ENCODE results near the gene RNLS. TPM values are rescaled to one million over a fixed set of nuclear protein-coding genes. Genes with fewer than 3 reads are reported as not detected.
"Not testable (repeated sequence)": the region's sequence is repeated elsewhere in the genome, so short reads cannot be mapped to it uniquely, and the experiment has no call there.

The RNLS gene
- total RNA-seq, 1 experiment from 2014 or later: not detected

DNA sequence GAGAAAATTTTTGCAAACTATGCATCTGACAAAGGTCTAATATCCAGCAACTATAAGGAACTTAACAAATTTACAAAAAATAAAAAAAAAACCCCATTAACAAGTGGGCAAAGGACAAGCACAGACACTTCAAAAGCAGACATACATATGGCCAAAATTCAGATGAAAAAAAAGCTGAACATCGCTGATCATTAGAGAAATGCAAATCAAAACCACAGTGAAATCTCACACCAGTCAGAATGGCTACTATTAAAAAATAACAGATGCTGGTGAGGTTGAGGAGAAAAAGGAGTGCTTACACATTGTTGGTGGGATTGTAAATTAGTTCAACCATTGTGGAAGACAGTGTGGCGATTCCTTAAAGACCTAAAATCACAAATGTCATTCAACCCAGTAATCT is 274.8 kb downstream of the RNLS start:
- ATAC-seq; intact Hi-C loops (cut with micrococcal nuclease); BruUV-seq (replicated peaks); H3K27ac ChIP-seq (ENCODE audit: low read depth, low read length); H3K9me3 ChIP-seq (ENCODE audit: control insufficient read depth in 1 of 2, insufficient read depth in 1 of 2, low read depth in 1 of 2, low read length in 2 of 2); H2AFZ ChIP-seq (ENCODE audit: low read depth, low read length, poor library complexity, severe bottlenecking); DNase-seq (ENCODE audit: low read depth, low spot score); H3K79me2 ChIP-seq (ENCODE audit: insufficient read depth, low read length); H3K4me1 ChIP-seq (ENCODE audit: control insufficient read depth in 1 of 2, insufficient read depth in 2 of 2, low read length in 2 of 2); H3K27me3 ChIP-seq (ENCODE audit: insufficient read depth, low read length); H3K9me2 ChIP-seq (ENCODE audit: insufficient read depth); CTCF ChIA-PET; POLR2A ChIA-PET; H3K4me3 ChIP-seq (replicated peaks in 1 of 2; ENCODE audit: low read depth in 1 of 2, low read length in 2 of 2); H3K9ac ChIP-seq (ENCODE audit: low read length); H3K4me2 ChIP-seq (ENCODE audit: low read length); H3K36me3 ChIP-seq (ENCODE audit: control insufficient read depth in 1 of 2, insufficient read depth in 2 of 2, low read length in 2 of 2); H4K20me1 ChIP-seq (ENCODE audit: insufficient read depth): not testable (repeated sequence)
- RAD21 ChIA-PET (ENCODE audit: low non-redundant PET in 1 of 2, low total read pairs in 2 of 2, uncharacterized antibody in 2 of 2, unreplicated experiment in 2 of 2): interaction anchor here in 1 of 2 experiments (0.6 kb wide), 1 partner anchor 21 kb away, joined by 3 read pairs; no protein-coding TSS in a partner anchor

DNA sequence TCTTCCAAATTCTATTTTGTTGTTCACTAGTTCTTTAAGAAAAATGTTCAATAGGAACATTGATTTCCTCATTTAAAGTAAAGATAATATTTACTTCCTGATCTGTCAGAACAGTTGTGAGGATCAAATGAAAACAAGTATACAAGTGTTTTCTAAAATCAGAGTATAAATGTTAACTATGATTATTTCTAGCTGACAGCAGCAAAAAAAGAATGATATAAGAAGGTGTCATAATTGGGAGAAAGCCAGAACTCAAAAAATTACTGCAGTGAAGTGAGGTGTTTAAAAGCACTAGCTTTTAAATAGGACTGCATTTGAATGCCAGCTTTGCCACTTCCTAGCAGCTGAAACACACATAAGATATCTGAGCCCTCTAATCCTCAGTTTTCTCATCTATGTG is 283.3 kb downstream of the RNLS start:
- H3K4me1 ChIP-seq (ENCODE audit: control insufficient read depth in 1 of 2, insufficient read depth in 2 of 2, low read length in 2 of 2): no peaks in the 10 kb centered on the region
- ATAC-seq (no peak), DNase-seq (ENCODE audit: low read depth, low spot score) (no peak)
- H2AFZ ChIP-seq (ENCODE audit: low read depth, low read length, poor library complexity, severe bottlenecking): no peak overlapping the region
- no peaks in the 10 kb centered on the region for H3K36me3 ChIP-seq (ENCODE audit: control insufficient read depth in 1 of 2, insufficient read depth in 2 of 2, low read length in 2 of 2)
- H4K20me1 ChIP-seq (ENCODE audit: insufficient read depth): no peaks in the 10 kb centered on the region
- H3K4me3 ChIP-seq (replicated peaks in 1 of 2; ENCODE audit: low read depth in 1 of 2, low read length in 2 of 2): no peak overlapping the region
- 0 out of 2 replicates have a peak, but pooled peaks cover 2% of the 10 kb centered on the region for H3K9me2 ChIP-seq (ENCODE audit: insufficient read depth)
- ChIA-PET RAD21 (ENCODE audit: low non-redundant PET in 1 of 2, low total read pairs in 2 of 2, uncharacterized antibody in 2 of 2, unreplicated experiment in 2 of 2) (no interaction called here), CTCF (no interaction called here), POLR2A (no interaction called here)
- no TSS peak for BruUV-seq (replicated peaks)
- H3K27ac ChIP-seq (ENCODE audit: low read depth, low read length): no peak overlapping the region
- no peaks in the 10 kb centered on the region for H3K27me3 ChIP-seq (ENCODE audit: insufficient read depth, low read length)
- H3K79me2 ChIP-seq (ENCODE audit: insufficient read depth, low read length): no peaks in the 10 kb centered on the region
- H3K4me2 ChIP-seq (ENCODE audit: low read length): no peak overlapping the region
- H3K9me3 ChIP-seq (ENCODE audit: control insufficient read depth in 1 of 2, insufficient read depth in 1 of 2, low read depth in 1 of 2, low read length in 2 of 2): no peaks in the 10 kb centered on the region
- no peak overlapping the region for H3K9ac ChIP-seq (ENCODE audit: low read length)
- intact Hi-C loops (cut with micrococcal nuclease): no loop called here
- no peak for TF ChIP-seq YY1 (IDR thresholded peaks at IDR 0.05; ENCODE audit: extremely low read depth, insufficient replicate concordance, low read depth, low read length)
- no peak for TF ChIP-seq ZNF274 (IDR thresholded peaks at IDR 0.05; ENCODE audit: low read depth, low read length)
- no peak for TF ChIP-seq ZFX (IDR thresholded peaks at IDR 0.05)
- TF ChIP-seq POLR2AphosphoS5 (IDR thresholded peaks at IDR 0.05; ENCODE audit: low read depth, low read length): no peak
- no peak for TF ChIP-seq RAD21 (IDR thresholded peaks at IDR 0.05; ENCODE audit: low read depth)
- TF ChIP-seq ELF1 (IDR thresholded peaks at IDR 0.05; ENCODE audit: borderline replicate concordance, low read depth): no peak
- no peak for TF ChIP-seq TCF7L2 (IDR thresholded peaks at IDR 0.05; ENCODE audit: borderline replicate concordance, extremely low read depth, insufficient read depth, insufficient read length)
- TF ChIP-seq, protein P1, sequence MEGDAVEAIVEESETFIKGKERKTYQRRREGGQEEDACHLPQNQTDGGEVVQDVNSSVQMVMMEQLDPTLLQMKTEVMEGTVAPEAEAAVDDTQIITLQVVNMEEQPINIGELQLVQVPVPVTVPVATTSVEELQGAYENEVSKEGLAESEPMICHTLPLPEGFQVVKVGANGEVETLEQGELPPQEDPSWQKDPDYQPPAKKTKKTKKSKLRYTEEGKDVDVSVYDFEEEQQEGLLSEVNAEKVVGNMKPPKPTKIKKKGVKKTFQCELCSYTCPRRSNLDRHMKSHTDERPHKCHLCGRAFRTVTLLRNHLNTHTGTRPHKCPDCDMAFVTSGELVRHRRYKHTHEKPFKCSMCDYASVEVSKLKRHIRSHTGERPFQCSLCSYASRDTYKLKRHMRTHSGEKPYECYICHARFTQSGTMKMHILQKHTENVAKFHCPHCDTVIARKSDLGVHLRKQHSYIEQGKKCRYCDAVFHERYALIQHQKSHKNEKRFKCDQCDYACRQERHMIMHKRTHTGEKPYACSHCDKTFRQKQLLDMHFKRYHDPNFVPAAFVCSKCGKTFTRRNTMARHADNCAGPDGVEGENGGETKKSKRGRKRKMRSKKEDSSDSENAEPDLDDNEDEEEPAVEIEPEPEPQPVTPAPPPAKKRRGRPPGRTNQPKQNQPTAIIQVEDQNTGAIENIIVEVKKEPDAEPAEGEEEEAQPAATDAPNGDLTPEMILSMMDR (IDR thresholded peaks at IDR 0.05 in 2 of 3, conservative IDR thresholded peaks at IDR 0.05 in 1 of 3; ENCODE audit: borderline replicate concordance in 1 of 3, insufficient read depth in 1 of 3, low read depth in 2 of 3, low read length in 2 of 3): no peak
- TF ChIP-seq CEBPB (IDR thresholded peaks at IDR 0.05; ENCODE audit: low read depth): no peak
- no peak for TF ChIP-seq CBX3 (IDR thresholded peaks at IDR 0.05; ENCODE audit: low read depth)
- TF ChIP-seq, protein P2, sequence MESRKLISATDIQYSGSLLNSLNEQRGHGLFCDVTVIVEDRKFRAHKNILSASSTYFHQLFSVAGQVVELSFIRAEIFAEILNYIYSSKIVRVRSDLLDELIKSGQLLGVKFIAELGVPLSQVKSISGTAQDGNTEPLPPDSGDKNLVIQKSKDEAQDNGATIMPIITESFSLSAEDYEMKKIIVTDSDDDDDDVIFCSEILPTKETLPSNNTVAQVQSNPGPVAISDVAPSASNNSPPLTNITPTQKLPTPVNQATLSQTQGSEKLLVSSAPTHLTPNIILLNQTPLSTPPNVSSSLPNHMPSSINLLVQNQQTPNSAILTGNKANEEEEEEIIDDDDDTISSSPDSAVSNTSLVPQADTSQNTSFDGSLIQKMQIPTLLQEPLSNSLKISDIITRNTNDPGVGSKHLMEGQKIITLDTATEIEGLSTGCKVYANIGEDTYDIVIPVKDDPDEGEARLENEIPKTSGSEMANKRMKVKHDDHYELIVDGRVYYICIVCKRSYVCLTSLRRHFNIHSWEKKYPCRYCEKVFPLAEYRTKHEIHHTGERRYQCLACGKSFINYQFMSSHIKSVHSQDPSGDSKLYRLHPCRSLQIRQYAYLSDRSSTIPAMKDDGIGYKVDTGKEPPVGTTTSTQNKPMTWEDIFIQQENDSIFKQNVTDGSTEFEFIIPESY (IDR thresholded peaks at IDR 0.05; ENCODE audit: extremely low read depth, insufficient replicate concordance, low read length): no peak
- TF ChIP-seq EZH2phosphoT487 (IDR thresholded peaks at IDR 0.05; ENCODE audit: borderline replicate concordance): no peak
- TF ChIP-seq, protein P3, sequence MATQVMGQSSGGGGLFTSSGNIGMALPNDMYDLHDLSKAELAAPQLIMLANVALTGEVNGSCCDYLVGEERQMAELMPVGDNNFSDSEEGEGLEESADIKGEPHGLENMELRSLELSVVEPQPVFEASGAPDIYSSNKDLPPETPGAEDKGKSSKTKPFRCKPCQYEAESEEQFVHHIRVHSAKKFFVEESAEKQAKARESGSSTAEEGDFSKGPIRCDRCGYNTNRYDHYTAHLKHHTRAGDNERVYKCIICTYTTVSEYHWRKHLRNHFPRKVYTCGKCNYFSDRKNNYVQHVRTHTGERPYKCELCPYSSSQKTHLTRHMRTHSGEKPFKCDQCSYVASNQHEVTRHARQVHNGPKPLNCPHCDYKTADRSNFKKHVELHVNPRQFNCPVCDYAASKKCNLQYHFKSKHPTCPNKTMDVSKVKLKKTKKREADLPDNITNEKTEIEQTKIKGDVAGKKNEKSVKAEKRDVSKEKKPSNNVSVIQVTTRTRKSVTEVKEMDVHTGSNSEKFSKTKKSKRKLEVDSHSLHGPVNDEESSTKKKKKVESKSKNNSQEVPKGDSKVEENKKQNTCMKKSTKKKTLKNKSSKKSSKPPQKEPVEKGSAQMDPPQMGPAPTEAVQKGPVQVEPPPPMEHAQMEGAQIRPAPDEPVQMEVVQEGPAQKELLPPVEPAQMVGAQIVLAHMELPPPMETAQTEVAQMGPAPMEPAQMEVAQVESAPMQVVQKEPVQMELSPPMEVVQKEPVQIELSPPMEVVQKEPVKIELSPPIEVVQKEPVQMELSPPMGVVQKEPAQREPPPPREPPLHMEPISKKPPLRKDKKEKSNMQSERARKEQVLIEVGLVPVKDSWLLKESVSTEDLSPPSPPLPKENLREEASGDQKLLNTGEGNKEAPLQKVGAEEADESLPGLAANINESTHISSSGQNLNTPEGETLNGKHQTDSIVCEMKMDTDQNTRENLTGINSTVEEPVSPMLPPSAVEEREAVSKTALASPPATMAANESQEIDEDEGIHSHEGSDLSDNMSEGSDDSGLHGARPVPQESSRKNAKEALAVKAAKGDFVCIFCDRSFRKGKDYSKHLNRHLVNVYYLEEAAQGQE (IDR thresholded peaks at IDR 0.05; ENCODE audit: low read depth): no peak

All from HCT116 (cell line).